ENCODE measurements around the gene ALDH1B1. TPM values are rescaled to one million over a fixed set of nuclear protein-coding genes. Genes with fewer than 3 reads are reported as not detected.

Gene ALDH1B1
- total and polyA plus RNA-seq, 10 of the 15 experiments (the other 5 are each of a cell fraction or from before 2014, with no cell fraction given), result 8.6 to 38.5 (median 30.9) TPM

DNA sequence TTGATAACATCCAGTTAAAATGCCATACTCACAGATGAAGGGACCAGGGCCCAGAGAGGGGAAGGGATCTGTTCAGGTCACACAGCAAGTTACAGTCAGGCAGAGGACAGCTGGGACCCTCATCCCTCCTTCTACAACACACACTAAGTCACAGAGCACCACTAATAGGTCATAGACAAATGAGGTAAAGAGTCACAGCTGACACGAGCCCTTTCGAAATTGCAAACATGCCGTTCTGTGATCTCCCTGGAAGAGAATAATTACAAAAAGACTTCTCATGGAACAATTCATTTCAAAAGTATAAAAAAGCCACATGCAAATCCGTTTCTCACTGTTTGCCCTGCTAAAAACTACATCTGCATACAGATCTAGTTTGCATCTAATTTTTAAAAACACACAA is 16.2 kb downstream of the ALDH1B1 start:
- Histone ChIP-seq H3K4me3 (no peak overlapping the region), H3K9me3 (replicated peaks; ENCODE audit: control insufficient read depth, insufficient read depth, low read length) (no peaks in the 10 kb centered on the region), H3K79me2 (ENCODE audit: control insufficient read depth, insufficient read depth, low read length) (no peaks in the 10 kb centered on the region), H2AFZ (ENCODE audit: control insufficient read depth, low read depth, low read length) (no peak overlapping the region), H4K20me1 (ENCODE audit: control insufficient read depth, insufficient read depth) (no peaks in the 10 kb centered on the region), H3K27me3 (replicated peaks in 1 of 2; ENCODE audit: control insufficient read depth in 2 of 2, insufficient read depth in 2 of 2, low read length in 1 of 2) (no peaks in the 10 kb centered on the region; a peak in 3 of 4 replicates), H3K4me2 (ENCODE audit: control insufficient read depth, insufficient read depth) (no peak overlapping the region), H3K36me3 (ENCODE audit: control insufficient read depth in 2 of 2, insufficient read depth in 2 of 2, low read length in 1 of 2) (no peaks in the 10 kb centered on the region), H3K4me1 (ENCODE audit: control insufficient read depth, insufficient read depth, low read length) (peaks cover 3% of the 10 kb centered on the region; the same call in 1 of the 2 replicates), H3K27ac (ENCODE audit: control insufficient read depth, insufficient read depth) (no peak overlapping the region), H3K9ac (ENCODE audit: control insufficient read depth, insufficient read depth, low read length) (no peak overlapping the region)
- DNase-seq (ENCODE audit: low read depth, low spot score), result no peak
- ATAC-seq, result peak; percentile 79
- CTCF ChIA-PET, result interaction anchor here (2.2 kb wide), 1 partner anchor 16 kb away, joined by 5 read pairs; the partner anchor contains the start of gene ALDH1B1
- BruUV-seq (replicated peaks), result no TSS peak
- intact Hi-C loops (cut with micrococcal nuclease; ENCODE audit: unreplicated experiment) (no loop called here), in situ Hi-C loops (cut with MboI) (no loop called here)
- peak; percentile 57 for FAIRE-seq
- RAD21 ChIA-PET (ENCODE audit: unreplicated experiment), result no interaction called here
- SMC1A ChIA-PET (ENCODE audit: uncharacterized antibody, unreplicated experiment), result interaction anchor here (1.2 kb wide), 1 partner anchor 19 kb away, joined by 3 read pairs; no protein-coding TSS in a partner anchor
- POLR2A ChIA-PET, result interaction anchor here (0.5 to 0.6 kb wide), 2 partner anchors 15 to 596 kb away, joined by 4 read pairs; no protein-coding TSS in a partner anchor
- WGBS (ENCODE audit: insufficient coverage, insufficient replicate concordance, low lambda C conversion rate, missing lambda C conversion rate), result 5% methylated on average over 4 of the region's 4 CpGs
- no peak for TF ChIP-seq CREM (IDR thresholded peaks at IDR 0.05; ENCODE audit: low read depth)
- TF ChIP-seq SIN3A (IDR thresholded peaks at IDR 0.05; ENCODE audit: low read depth, low read length), result no peak
- TF ChIP-seq CEBPB (IDR thresholded peaks at IDR 0.05; ENCODE audit: borderline replicate concordance in 1 of 2, low read depth in 2 of 2, low read length in 2 of 2), result no peak
- no peak for TF ChIP-seq JUNB (IDR thresholded peaks at IDR 0.05)
- TF ChIP-seq, protein P1, sequence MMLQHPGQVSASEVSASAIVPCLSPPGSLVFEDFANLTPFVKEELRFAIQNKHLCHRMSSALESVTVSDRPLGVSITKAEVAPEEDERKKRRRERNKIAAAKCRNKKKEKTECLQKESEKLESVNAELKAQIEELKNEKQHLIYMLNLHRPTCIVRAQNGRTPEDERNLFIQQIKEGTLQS (IDR thresholded peaks at IDR 0.05; ENCODE audit: borderline replicate concordance, extremely low read depth, low read depth, low read length), result no peak
- TF ChIP-seq, protein P2, sequence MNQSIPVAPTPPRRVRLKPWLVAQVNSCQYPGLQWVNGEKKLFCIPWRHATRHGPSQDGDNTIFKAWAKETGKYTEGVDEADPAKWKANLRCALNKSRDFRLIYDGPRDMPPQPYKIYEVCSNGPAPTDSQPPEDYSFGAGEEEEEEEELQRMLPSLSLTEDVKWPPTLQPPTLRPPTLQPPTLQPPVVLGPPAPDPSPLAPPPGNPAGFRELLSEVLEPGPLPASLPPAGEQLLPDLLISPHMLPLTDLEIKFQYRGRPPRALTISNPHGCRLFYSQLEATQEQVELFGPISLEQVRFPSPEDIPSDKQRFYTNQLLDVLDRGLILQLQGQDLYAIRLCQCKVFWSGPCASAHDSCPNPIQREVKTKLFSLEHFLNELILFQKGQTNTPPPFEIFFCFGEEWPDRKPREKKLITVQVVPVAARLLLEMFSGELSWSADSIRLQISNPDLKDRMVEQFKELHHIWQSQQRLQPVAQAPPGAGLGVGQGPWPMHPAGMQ (IDR thresholded peaks at IDR 0.05; ENCODE audit: borderline replicate concordance), result no peak
- no peak for TF ChIP-seq TAF1 (IDR thresholded peaks at IDR 0.05; ENCODE audit: borderline replicate concordance, low read depth, low read length)
- TF ChIP-seq, protein P3, sequence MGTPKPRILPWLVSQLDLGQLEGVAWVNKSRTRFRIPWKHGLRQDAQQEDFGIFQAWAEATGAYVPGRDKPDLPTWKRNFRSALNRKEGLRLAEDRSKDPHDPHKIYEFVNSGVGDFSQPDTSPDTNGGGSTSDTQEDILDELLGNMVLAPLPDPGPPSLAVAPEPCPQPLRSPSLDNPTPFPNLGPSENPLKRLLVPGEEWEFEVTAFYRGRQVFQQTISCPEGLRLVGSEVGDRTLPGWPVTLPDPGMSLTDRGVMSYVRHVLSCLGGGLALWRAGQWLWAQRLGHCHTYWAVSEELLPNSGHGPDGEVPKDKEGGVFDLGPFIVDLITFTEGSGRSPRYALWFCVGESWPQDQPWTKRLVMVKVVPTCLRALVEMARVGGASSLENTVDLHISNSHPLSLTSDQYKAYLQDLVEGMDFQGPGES (IDR thresholded peaks at IDR 0.05), result no peak
- peak; percentile 48 for TF ChIP-seq SMARCA5 (IDR thresholded peaks at IDR 0.05)
- no peak for TF ChIP-seq MYC (IDR thresholded peaks at IDR 0.05; ENCODE audit: insufficient read depth, insufficient read length, insufficient replicate concordance, low read length, severe bottlenecking)
- TF ChIP-seq ETV6 (conservative IDR thresholded peaks at IDR 0.05 in 1 of 2, IDR thresholded peaks at IDR 0.05 in 1 of 2; ENCODE audit: borderline replicate concordance in 1 of 2, low read depth in 1 of 2), result no peak
- TF ChIP-seq SUPT20H (IDR thresholded peaks at IDR 0.05; ENCODE audit: borderline replicate concordance, control insufficient read depth, low read depth, low read length), result no peak
- no peak for TF ChIP-seq POLR2AphosphoS5 (IDR thresholded peaks at IDR 0.05; ENCODE audit: low read length)
- TF ChIP-seq, protein P4, sequence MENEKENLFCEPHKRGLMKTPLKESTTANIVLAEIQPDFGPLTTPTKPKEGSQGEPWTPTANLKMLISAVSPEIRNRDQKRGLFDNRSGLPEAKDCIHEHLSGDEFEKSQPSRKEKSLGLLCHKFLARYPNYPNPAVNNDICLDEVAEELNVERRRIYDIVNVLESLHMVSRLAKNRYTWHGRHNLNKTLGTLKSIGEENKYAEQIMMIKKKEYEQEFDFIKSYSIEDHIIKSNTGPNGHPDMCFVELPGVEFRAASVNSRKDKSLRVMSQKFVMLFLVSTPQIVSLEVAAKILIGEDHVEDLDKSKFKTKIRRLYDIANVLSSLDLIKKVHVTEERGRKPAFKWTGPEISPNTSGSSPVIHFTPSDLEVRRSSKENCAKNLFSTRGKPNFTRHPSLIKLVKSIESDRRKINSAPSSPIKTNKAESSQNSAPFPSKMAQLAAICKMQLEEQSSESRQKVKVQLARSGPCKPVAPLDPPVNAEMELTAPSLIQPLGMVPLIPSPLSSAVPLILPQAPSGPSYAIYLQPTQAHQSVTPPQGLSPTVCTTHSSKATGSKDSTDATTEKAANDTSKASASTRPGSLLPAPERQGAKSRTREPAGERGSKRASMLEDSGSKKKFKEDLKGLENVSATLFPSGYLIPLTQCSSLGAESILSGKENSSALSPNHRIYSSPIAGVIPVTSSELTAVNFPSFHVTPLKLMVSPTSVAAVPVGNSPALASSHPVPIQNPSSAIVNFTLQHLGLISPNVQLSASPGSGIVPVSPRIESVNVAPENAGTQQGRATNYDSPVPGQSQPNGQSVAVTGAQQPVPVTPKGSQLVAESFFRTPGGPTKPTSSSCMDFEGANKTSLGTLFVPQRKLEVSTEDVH (IDR thresholded peaks at IDR 0.05; ENCODE audit: low read depth, partially characterized antibody), result no peak
- no peak for TF ChIP-seq CHD4 (IDR thresholded peaks at IDR 0.05)
- 0 out of 2 replicates have a peak, but pooled peaks have one; percentile 24 for TF ChIP-seq MTA2 (IDR thresholded peaks at IDR 0.05; ENCODE audit: low read depth)
- TF ChIP-seq, protein P5, sequence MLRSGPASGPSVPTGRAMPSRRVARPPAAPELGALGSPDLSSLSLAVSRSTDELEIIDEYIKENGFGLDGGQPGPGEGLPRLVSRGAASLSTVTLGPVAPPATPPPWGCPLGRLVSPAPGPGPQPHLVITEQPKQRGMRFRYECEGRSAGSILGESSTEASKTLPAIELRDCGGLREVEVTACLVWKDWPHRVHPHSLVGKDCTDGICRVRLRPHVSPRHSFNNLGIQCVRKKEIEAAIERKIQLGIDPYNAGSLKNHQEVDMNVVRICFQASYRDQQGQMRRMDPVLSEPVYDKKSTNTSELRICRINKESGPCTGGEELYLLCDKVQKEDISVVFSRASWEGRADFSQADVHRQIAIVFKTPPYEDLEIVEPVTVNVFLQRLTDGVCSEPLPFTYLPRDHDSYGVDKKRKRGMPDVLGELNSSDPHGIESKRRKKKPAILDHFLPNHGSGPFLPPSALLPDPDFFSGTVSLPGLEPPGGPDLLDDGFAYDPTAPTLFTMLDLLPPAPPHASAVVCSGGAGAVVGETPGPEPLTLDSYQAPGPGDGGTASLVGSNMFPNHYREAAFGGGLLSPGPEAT (IDR thresholded peaks at IDR 0.05; ENCODE audit: low read depth), result 0 out of 2 replicates have a peak, but pooled peaks have one; percentile 13
